HEK293 (cell line): ENCODE results near the gene MARCHF3.

Experiments
- AEBP2 ChIP-seq: fragments of 450-650 bp; formaldehyde crosslinking; IDR thresholded peaks from 2 replicates; pipeline ENCODE4 v1.5.1; 2016; ENCODE audit warnings: missing biosample characterization, missing genetic modification characterization, borderline replicate concordance
- HIC1 ChIP-seq: fragments of 450-650 bp; formaldehyde crosslinking; IDR thresholded peaks from 2 replicates; pipeline ENCODE4 v1.5.1; 2016; ENCODE audit warnings: missing biosample characterization, missing genetic modification characterization
- KLF1 ChIP-seq: fragments of 450-650 bp; formaldehyde crosslinking; IDR thresholded peaks from 2 replicates; pipeline ENCODE4 v1.5.1; 2016; ENCODE audit warnings: missing biosample characterization, missing genetic modification characterization
- KLF10 ChIP-seq: fragments of 450-650 bp; IDR thresholded peaks from 2 replicates; pipeline ENCODE4 v1.5.1; 2018; ENCODE audit warnings: missing biosample characterization, mild to moderate bottlenecking, missing genetic modification characterization
- KLF9 ChIP-seq: fragments of 450-650 bp; formaldehyde crosslinking; IDR thresholded peaks from 2 replicates; pipeline ENCODE4 v1.5.1; 2016; ENCODE audit warnings: missing biosample characterization, missing genetic modification characterization, low read depth
- PRDM4 ChIP-seq: fragments of 450-650 bp; formaldehyde crosslinking; IDR thresholded peaks from 2 replicates; pipeline ENCODE4 v1.5.1; 2017; ENCODE audit warnings: missing biosample characterization, missing genetic modification characterization
- SP7 ChIP-seq: fragments of 450-650 bp; formaldehyde crosslinking; IDR thresholded peaks from 2 replicates; pipeline ENCODE4 v1.5.1; 2016; ENCODE audit warnings: missing biosample characterization, missing genetic modification characterization
- ZBTB11 ChIP-seq: fragments of 450-650 bp; formaldehyde crosslinking; conservative IDR thresholded peaks from 2 replicates; pipeline ENCODE4 v1.5.1; 2016; ENCODE audit warnings: low read depth, missing biosample characterization, missing genetic modification characterization
- ZBTB17 ChIP-seq: fragments of 450-650 bp; formaldehyde crosslinking; IDR thresholded peaks from 2 replicates; pipeline ENCODE4 v1.5.1; 2016; ENCODE audit warnings: missing biosample characterization, missing genetic modification characterization
- ZBTB20 ChIP-seq: fragments of 450-650 bp; formaldehyde crosslinking; IDR thresholded peaks from 2 replicates; pipeline ENCODE4 v1.5.1; 2016; ENCODE audit warnings: missing biosample characterization, missing genetic modification characterization
- ZBTB6 ChIP-seq: fragments of 450-650 bp; formaldehyde crosslinking; IDR thresholded peaks from 2 replicates; pipeline ENCODE4 v1.5.1; 2017; ENCODE audit warnings: missing biosample characterization, missing genetic modification characterization
- ZBTB8A ChIP-seq: fragments of 450-650 bp; formaldehyde crosslinking; IDR thresholded peaks from 2 replicates; pipeline ENCODE4 v1.5.1; 2016; ENCODE audit warnings: missing biosample characterization, missing genetic modification characterization
- ZEB2 ChIP-seq: fragments of 450-650 bp; formaldehyde crosslinking; IDR thresholded peaks from 2 replicates; pipeline ENCODE4 v1.5.1; 2016; ENCODE audit warnings: missing biosample characterization, missing genetic modification characterization
- ZFP37 ChIP-seq: fragments of 450-650 bp; formaldehyde crosslinking; IDR thresholded peaks from 2 replicates; pipeline ENCODE4 v1.5.1; 2016; ENCODE audit warnings: missing biosample characterization, missing genetic modification characterization
- ZNF114 ChIP-seq: fragments of 450-650 bp; formaldehyde crosslinking; IDR thresholded peaks from 2 replicates; pipeline ENCODE4 v1.5.0; 2017; ENCODE audit warnings: missing biosample characterization, missing genetic modification characterization
- ZNF202 ChIP-seq: fragments of 450-650 bp; formaldehyde crosslinking; IDR thresholded peaks from 2 replicates; pipeline ENCODE4 v1.5.1; 2016; ENCODE audit warnings: missing biosample characterization, missing genetic modification characterization, borderline replicate concordance
- ZNF394 ChIP-seq: fragments of 450-650 bp; formaldehyde crosslinking; IDR thresholded peaks from 2 replicates; pipeline ENCODE4 v1.5.1; 2016; ENCODE audit warnings: missing biosample characterization, missing genetic modification characterization, mild to moderate bottlenecking, moderate library complexity, borderline replicate concordance
- ZNF416 ChIP-seq: fragments of 450-650 bp; formaldehyde crosslinking; IDR thresholded peaks from 2 replicates; pipeline ENCODE4 v1.5.1; 2016; ENCODE audit warnings: missing biosample characterization, missing genetic modification characterization
- ZNF514 ChIP-seq: fragments of 450-650 bp; formaldehyde crosslinking; IDR thresholded peaks from 2 replicates; pipeline ENCODE4 v1.5.1; 2016; ENCODE audit warnings: missing biosample characterization, missing genetic modification characterization
- ZNF529 ChIP-seq: fragments of 450-650 bp; formaldehyde crosslinking; IDR thresholded peaks from 2 replicates; pipeline ENCODE4 v1.5.1; 2017; ENCODE audit warnings: missing genetic modification characterization, missing biosample characterization; ENCODE audit not compliant: insufficient replicate concordance
- ZNF555 ChIP-seq: fragments of 450-650 bp; formaldehyde crosslinking; conservative IDR thresholded peaks from 2 replicates; pipeline ENCODE4 v1.5.1; 2017; ENCODE audit warnings: missing biosample characterization, mild to moderate bottlenecking, missing genetic modification characterization, inconsistent platforms
- ZNF561 ChIP-seq: fragments of 450-650 bp; IDR thresholded peaks from 2 replicates; pipeline ENCODE4 v1.5.1; 2018; ENCODE audit warnings: missing biosample characterization, missing genetic modification characterization, borderline replicate concordance
- ZNF610 ChIP-seq: fragments of 450-650 bp; formaldehyde crosslinking; IDR thresholded peaks from 2 replicates; pipeline ENCODE4 v1.5.1; 2016; ENCODE audit warnings: missing biosample characterization, missing genetic modification characterization, borderline replicate concordance
- ZNF624 ChIP-seq: fragments of 450-650 bp; formaldehyde crosslinking; IDR thresholded peaks from 2 replicates; pipeline ENCODE4 v1.5.1; 2017; ENCODE audit warnings: missing biosample characterization, missing genetic modification characterization
- ZNF692 ChIP-seq: fragments of 450-650 bp; formaldehyde crosslinking; IDR thresholded peaks from 2 replicates; pipeline ENCODE4 v1.5.1; 2016; ENCODE audit warnings: missing biosample characterization, missing genetic modification characterization
- ZNF776 ChIP-seq: fragments of 450-650 bp; formaldehyde crosslinking; IDR thresholded peaks from 2 replicates; pipeline ENCODE4 v1.5.0; 2017; ENCODE audit warnings: missing biosample characterization, missing genetic modification characterization, borderline replicate concordance

MARCHF3 gene

GRCh38 chr5:127030259-127031146 is at the start of gene MARCHF3 (continued):
- TF ChIP-seq ZNF416 (tag by site-specific recombination), result no peak
- TF ChIP-seq KLF1, result peak; percentile 39; the same call in 1 of the 2 replicates
- TF ChIP-seq HIC1 (tag by site-specific recombination), result peak; percentile 42; the same call in 1 of the 2 replicates
- TF ChIP-seq ZFP37 (tag by site-specific recombination), result peak; percentile 43
- no peak for TF ChIP-seq AEBP2 (tag by site-specific recombination)
- TF ChIP-seq ZBTB20 (tag by site-specific recombination), result peak; percentile 49; the same call in 1 of the 2 replicates
- TF ChIP-seq ZNF561 (tag by site-specific recombination), result peak; percentile 45; the same call in 1 of the 2 replicates
- no peak for TF ChIP-seq PRDM4 (tag by site-specific recombination)
- TF ChIP-seq ZNF624 (tag by site-specific recombination), result 0 out of 2 replicates have a peak, but pooled peaks have one; percentile 28
- peak; percentile 16; the same call in 1 of the 2 replicates for TF ChIP-seq ZNF692
- no peak for TF ChIP-seq ZNF202 (tag by site-specific recombination)
- peak; percentile 82 for TF ChIP-seq ZBTB6 (tag by site-specific recombination)
- no peak for TF ChIP-seq ZNF529 (tag by site-specific recombination)
- TF ChIP-seq ZBTB17 (tag by site-specific recombination), result peak; percentile 87
- TF ChIP-seq ZNF610 (tag by site-specific recombination), result peak; percentile 18; the same call in 1 of the 2 replicates
- peak; percentile 61 for TF ChIP-seq SP7 (tag by site-specific recombination)
- TF ChIP-seq KLF10 (tag by site-specific recombination), result 0 out of 2 replicates have a peak, but pooled peaks have one; percentile 23
- no peak for TF ChIP-seq ZNF114 (tag by site-specific recombination)
- no peak for TF ChIP-seq ZNF555
- TF ChIP-seq ZEB2 (tag by site-specific recombination), result peak; percentile 65
- TF ChIP-seq ZNF776 (tag by site-specific recombination), result no peak
- TF ChIP-seq ZBTB8A (tag by site-specific recombination), result peak; percentile 22; the same call in 1 of the 2 replicates
- peak; percentile 20; the same call in 1 of the 2 replicates for TF ChIP-seq ZNF394 (tag by site-specific recombination)
- TF ChIP-seq ZNF514 (tag by site-specific recombination), result no peak
- peak; percentile 53; the same call in 1 of the 2 replicates for TF ChIP-seq KLF9
- peak; percentile 49; the same call in 1 of the 2 replicates for TF ChIP-seq ZBTB11
